GM12891 (cell line): ENCODE results near the gene PDLIM7.

Experiments used
- POLR2A ChIP-seq: IDR thresholded peaks from 2 replicates; pipeline ENCODE4 v1.6.1; 2011; ENCODE audit warnings: low read depth, low read length, control low read depth
- POLR2AphosphoS5 ChIP-seq: IDR thresholded peaks from 2 replicates; pipeline ENCODE4 v1.6.1; 2011; ENCODE audit warnings: low read depth, low read length, control low read depth
- TAF1 ChIP-seq: IDR thresholded peaks from 2 replicates; pipeline ENCODE4 v1.6.1; 2011; ENCODE audit warnings: low read depth, low read length, control low read depth

- TF ChIP-seq POLR2AphosphoS5 (no peak), POLR2A (no peak), TAF1 (no peak)
Measured at GRCh38 chr5:177439518-177440053, 57.8 kb downstream of the PDLIM7 start.
